ENCODE measurements around the gene SMIM14. TPM values are rescaled to one million over a fixed set of nuclear protein-coding genes. Genes with fewer than 3 reads are reported as not detected.
"Not testable (repeated sequence)": the region's sequence is repeated elsewhere in the genome, so short reads cannot be mapped to it uniquely, and the experiment has no call there.

The SMIM14 gene
- polyA plus RNA-seq, 3 donors, result 13.6 to 152 (median 140) TPM

GRCh38 chr4:39544580-39545315 lies 93.9 kb downstream of the SMIM14 start:
- peaks cover 0 to 8% (median 3%) of the 10 kb centered on the region in 7 donors for H3K9me3 Mint-ChIP-seq
- no peaks in the 10 kb centered on the region for H3K4me1 ChIP-seq (ENCODE audit: control insufficient read depth in 1 of 2, insufficient read depth in 2 of 2, low read length in 2 of 2)
- H3K4me1 Mint-ChIP-seq, result no peaks in the 10 kb centered on the region
- no peak overlapping the region for H3K4me3 ChIP-seq (replicated peaks in 1 of 3; ENCODE audit: low read depth in 2 of 3, low read length in 3 of 3)
- no peak for TF ChIP-seq CTCF (IDR thresholded peaks at IDR 0.05)
- H3K36me3 Mint-ChIP-seq, result peaks cover 6 to 10% of the 10 kb centered on the region in 2 donors
- H3K9ac ChIP-seq (ENCODE audit: insufficient read depth, low read length, poor library complexity, severe bottlenecking), result no peak overlapping the region
- no peak overlapping the region for H3K27ac Mint-ChIP-seq
- H2AFZ ChIP-seq (ENCODE audit: insufficient read depth, low read depth, low read length, poor library complexity, severe bottlenecking), result no peak overlapping the region
- H3K36me3 ChIP-seq (replicated peaks in 1 of 2; ENCODE audit: control insufficient read depth in 1 of 2, insufficient read depth in 2 of 2, low read length in 2 of 2), result peaks cover 0 to 18% of the 10 kb centered on the region in 2 donors
- H3K27me3 ChIP-seq (ENCODE audit: control insufficient read depth in 2 of 2, insufficient read depth in 2 of 2, low read length in 2 of 2), result no peaks in the 10 kb centered on the region
- H3K79me2 ChIP-seq (ENCODE audit: insufficient read depth, low read length), result no peaks in the 10 kb centered on the region
- no peak overlapping the region for H3K4me2 ChIP-seq (replicated peaks; ENCODE audit: extremely low read depth, low read length, poor library complexity, severe bottlenecking)
- no peaks in the 10 kb centered on the region for H4K20me1 ChIP-seq (ENCODE audit: insufficient read depth, low read length)
- no peak overlapping the region for H3K4me3 Mint-ChIP-seq
- no peak overlapping the region for H3K27ac ChIP-seq (ENCODE audit: low read depth in 1 of 2, low read length in 2 of 2)
- WGBS (ENCODE audit: insufficient coverage), result no CpG with 5 or more reads among the region's 1 CpG
- peaks cover 0 to 3% of the 10 kb centered on the region in 2 donors for H3K9me3 ChIP-seq (replicated peaks in 1 of 2; ENCODE audit: control insufficient read depth in 1 of 2, insufficient read depth in 1 of 2, low read length in 2 of 2)
- H3K27me3 Mint-ChIP-seq (ENCODE audit: low read depth in 3 of 3), result peaks cover 0 to 3% (median 2%) of the 10 kb centered on the region in 3 donors
- intact Hi-C loops (cut with micrococcal nuclease), result no loop called here
- DNase-seq, result no peak

- H3K27me3 ChIP-seq (ENCODE audit: control insufficient read depth in 2 of 2, insufficient read depth in 2 of 2, low read length in 2 of 2); H2AFZ ChIP-seq (ENCODE audit: insufficient read depth, low read depth, low read length, poor library complexity, severe bottlenecking); H3K9ac ChIP-seq (ENCODE audit: insufficient read depth, low read length, poor library complexity, severe bottlenecking); H3K4me3 Mint-ChIP-seq; H3K4me1 Mint-ChIP-seq; H3K27ac ChIP-seq (ENCODE audit: low read depth in 1 of 2, low read length in 2 of 2); H3K4me1 ChIP-seq (ENCODE audit: control insufficient read depth in 1 of 2, insufficient read depth in 2 of 2, low read length in 2 of 2); H3K79me2 ChIP-seq (ENCODE audit: insufficient read depth, low read length); DNase-seq; H4K20me1 ChIP-seq (ENCODE audit: insufficient read depth, low read length); intact Hi-C loops (cut with micrococcal nuclease); H3K9me3 ChIP-seq (replicated peaks in 1 of 2; ENCODE audit: control insufficient read depth in 1 of 2, insufficient read depth in 1 of 2, low read length in 2 of 2); H3K9me3 Mint-ChIP-seq; H3K36me3 Mint-ChIP-seq; H3K4me3 ChIP-seq (replicated peaks in 1 of 3; ENCODE audit: low read depth in 2 of 3, low read length in 3 of 3); H3K27ac Mint-ChIP-seq; H3K4me2 ChIP-seq (replicated peaks; ENCODE audit: extremely low read depth, low read length, poor library complexity, severe bottlenecking); H3K27me3 Mint-ChIP-seq (ENCODE audit: low read depth in 3 of 3): not testable (repeated sequence)
- peaks cover 0 to 12% of the 10 kb centered on the region in 2 donors for H3K36me3 ChIP-seq (replicated peaks in 1 of 2; ENCODE audit: control insufficient read depth in 1 of 2, insufficient read depth in 2 of 2, low read length in 2 of 2)
- WGBS (ENCODE audit: insufficient coverage), result 97% methylated on average over 4 of the region's 4 CpGs
These were observed 94.6 kb downstream of the SMIM14 start for GRCh38 chr4:39544080-39544479.
